ENCODE data around the gene CTSE.

Gene CTSE

GRCh38 chr1:205971082-205971481, 52.6 kb downstream of the CTSE start:
- DNase-seq (ENCODE audit: low read depth in 2 of 2): no peak

- DNase-seq (ENCODE audit: low read depth in 2 of 2): no peak
These were observed 53.2 kb downstream of the CTSE start for GRCh38 chr1:205970486-205970885.

GRCh38 chr1:205969229-205969628, 54.5 kb downstream of the CTSE start:
- DNase-seq (ENCODE audit: low read depth in 2 of 2): no peak

DNA sequence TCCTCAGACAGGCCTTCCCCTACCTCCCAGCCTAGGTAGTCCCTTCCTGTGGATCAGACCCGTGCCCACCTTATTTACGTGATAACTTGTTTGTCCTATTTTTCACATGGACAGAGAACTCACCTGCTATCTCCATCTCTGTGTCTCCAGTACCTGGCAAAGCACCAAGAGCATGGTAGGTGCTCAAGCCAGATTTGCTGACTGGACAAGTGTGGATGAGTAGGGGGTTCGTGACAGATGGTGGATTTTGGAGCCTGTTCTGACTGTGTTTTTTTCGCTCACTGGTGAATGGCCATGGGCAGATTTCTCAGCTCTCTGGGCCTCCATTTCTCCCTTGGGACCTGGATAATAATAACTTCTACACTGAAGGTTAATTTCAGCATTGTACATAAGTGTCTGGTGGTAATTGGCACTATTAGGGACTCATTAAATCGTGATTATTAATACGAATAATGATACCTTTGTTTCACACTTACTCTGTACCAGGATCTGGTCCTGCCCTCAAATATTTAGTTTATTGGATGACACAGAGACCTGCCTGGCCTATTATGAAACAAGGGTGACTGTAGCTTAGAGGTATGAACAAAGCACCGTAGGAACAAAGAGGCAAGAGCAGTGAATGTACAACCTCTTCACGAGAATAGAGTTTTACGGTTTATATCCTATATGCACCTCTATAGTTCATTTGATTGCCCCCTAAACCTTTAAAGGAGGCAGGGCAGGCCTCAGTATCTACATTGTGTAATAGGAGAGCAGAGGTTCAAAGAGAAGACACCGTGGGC, 56.0 kb downstream of the CTSE start:
- DNase-seq (ENCODE audit: low read depth in 2 of 2): no peak

GRCh38 chr1:205965036-205965884, 58.4 kb downstream of the CTSE start:
- no peak for DNase-seq (ENCODE audit: low read depth in 2 of 2)

GRCh38 chr1:205963352-205964155, 60.1 kb downstream of the CTSE start:
- no peak for DNase-seq (ENCODE audit: low read depth in 2 of 2)

- no peak for DNase-seq (ENCODE audit: low read depth in 2 of 2)
These were observed 60.9 kb downstream of the CTSE start for GRCh38 chr1:205962821-205963221.

DNA sequence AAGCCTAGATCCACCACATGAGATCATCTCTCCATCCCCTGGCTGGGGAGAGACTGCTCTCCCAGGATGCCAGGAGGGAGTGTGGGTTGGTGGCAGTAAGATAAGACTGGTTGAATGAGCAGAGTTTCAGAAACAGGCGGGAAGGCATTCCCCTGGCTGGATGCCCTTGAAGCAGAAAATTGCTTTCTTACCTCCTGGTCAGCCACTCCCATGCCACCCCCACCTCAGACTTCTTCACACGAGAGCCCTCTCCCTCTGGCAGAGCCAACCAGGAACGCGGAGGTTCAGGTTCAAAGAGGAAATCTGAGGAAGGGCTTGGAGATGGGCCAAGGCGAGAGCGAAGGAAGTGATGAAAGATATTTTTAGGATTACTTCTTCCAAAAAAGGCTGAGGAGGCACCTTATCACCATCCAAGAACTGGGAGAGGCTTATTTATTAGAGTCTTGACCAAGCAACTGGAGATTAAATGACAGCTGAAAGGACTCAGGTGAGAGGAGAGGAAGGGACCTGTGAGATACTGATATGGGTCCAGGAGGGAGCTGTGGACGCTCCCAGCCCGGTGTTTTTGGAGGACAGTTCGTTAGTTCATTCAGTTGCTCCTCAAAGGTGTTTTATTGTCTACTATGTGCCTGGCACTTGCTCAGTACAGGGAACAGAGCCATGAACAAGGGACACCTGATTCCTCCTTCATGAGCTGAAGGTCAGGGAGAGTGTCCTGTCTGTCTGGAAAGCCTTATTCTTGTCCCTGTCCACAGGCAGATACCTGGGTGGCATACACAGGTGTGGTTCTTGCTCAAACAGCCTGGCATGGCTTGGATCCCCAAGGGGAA, 61.5 kb downstream of the CTSE start:
- DNase-seq (ENCODE audit: low read depth in 2 of 2): no peak

- no peak for DNase-seq (ENCODE audit: low read depth in 2 of 2)
These were observed 62.3 kb downstream of the CTSE start for GRCh38 chr1:205961405-205961804.

- no peak for DNase-seq (ENCODE audit: low read depth in 2 of 2)
These were observed 63.9 kb downstream of the CTSE start for GRCh38 chr1:205959789-205960188.
